ENCODE measurements around the gene TCF3.

Gene TCF3

GRCh38 chr19:1634242-1634937 is 18.0 kb downstream of the TCF3 start:
- TF ChIP-seq USF1 (IDR thresholded peaks at IDR 0.05) (no peak), ZBTB7A (IDR thresholded peaks at IDR 0.05; ENCODE audit: low read depth) (no peak), CREB1 (IDR thresholded peaks at IDR 0.05; ENCODE audit: low read depth) (no peak), MAX (IDR thresholded peaks at IDR 0.05) (no peak), TAF1 (IDR thresholded peaks at IDR 0.05; ENCODE audit: low read depth) (no peak), EGR1 (IDR thresholded peaks at IDR 0.05) (no peak), RAD21 (IDR thresholded peaks at IDR 0.05; ENCODE audit: low read depth) (no peak), TCF12 (IDR thresholded peaks at IDR 0.05; ENCODE audit: low read depth) (no peak), REST (IDR thresholded peaks at IDR 0.05; ENCODE audit: low read depth) (no peak), CEBPB (IDR thresholded peaks at IDR 0.05) (no peak)

GRCh38 chr19:1633269-1633826 is 19.1 kb downstream of the TCF3 start:
- TF ChIP-seq MAX (IDR thresholded peaks at IDR 0.05), result no peak

GRCh38 chr19:1632462-1633268 is 19.8 kb downstream of the TCF3 start:
- TF ChIP-seq REST (IDR thresholded peaks at IDR 0.05; ENCODE audit: low read depth), result no peak
- TF ChIP-seq YY1 (IDR thresholded peaks at IDR 0.05; ENCODE audit: low read depth), result no peak
- no peak for TF ChIP-seq FOXM1 (IDR thresholded peaks at IDR 0.05; ENCODE audit: borderline replicate concordance, low read depth)

GRCh38 chr19:1631557-1632100 is 20.8 kb downstream of the TCF3 start:
- no peak for TF ChIP-seq USF1 (IDR thresholded peaks at IDR 0.05)
- no peak for TF ChIP-seq EGR1 (IDR thresholded peaks at IDR 0.05)
- TF ChIP-seq ZBTB7A (IDR thresholded peaks at IDR 0.05; ENCODE audit: low read depth), result no peak
- TF ChIP-seq RAD21 (IDR thresholded peaks at IDR 0.05; ENCODE audit: low read depth), result no peak
- TF ChIP-seq CEBPB (IDR thresholded peaks at IDR 0.05), result no peak
- no peak for TF ChIP-seq NFIC (IDR thresholded peaks at IDR 0.05)
- TF ChIP-seq CREB1 (IDR thresholded peaks at IDR 0.05; ENCODE audit: low read depth), result no peak
- TF ChIP-seq FOXM1 (IDR thresholded peaks at IDR 0.05; ENCODE audit: borderline replicate concordance, low read depth), result no peak
- no peak for TF ChIP-seq YY1 (IDR thresholded peaks at IDR 0.05; ENCODE audit: low read depth)
- no peak for TF ChIP-seq MAX (IDR thresholded peaks at IDR 0.05)
- TF ChIP-seq TEAD4 (IDR thresholded peaks at IDR 0.05), result no peak
- no peak for TF ChIP-seq EP300 (IDR thresholded peaks at IDR 0.05; ENCODE audit: borderline replicate concordance)
- no peak for TF ChIP-seq REST (IDR thresholded peaks at IDR 0.05; ENCODE audit: low read depth)
- TF ChIP-seq TAF1 (IDR thresholded peaks at IDR 0.05; ENCODE audit: low read depth), result no peak
- TF ChIP-seq TCF12 (IDR thresholded peaks at IDR 0.05; ENCODE audit: low read depth), result no peak

Measured in Ishikawa (cell line).